Measurements from ENCODE around the gene KRTAP9-4. TPM values are rescaled to one million over a fixed set of nuclear protein-coding genes. Genes with fewer than 3 reads are reported as not detected.

KRTAP9-4 gene
- total RNA-seq, 1 experiment from 2014 or later: not detected

DNA sequence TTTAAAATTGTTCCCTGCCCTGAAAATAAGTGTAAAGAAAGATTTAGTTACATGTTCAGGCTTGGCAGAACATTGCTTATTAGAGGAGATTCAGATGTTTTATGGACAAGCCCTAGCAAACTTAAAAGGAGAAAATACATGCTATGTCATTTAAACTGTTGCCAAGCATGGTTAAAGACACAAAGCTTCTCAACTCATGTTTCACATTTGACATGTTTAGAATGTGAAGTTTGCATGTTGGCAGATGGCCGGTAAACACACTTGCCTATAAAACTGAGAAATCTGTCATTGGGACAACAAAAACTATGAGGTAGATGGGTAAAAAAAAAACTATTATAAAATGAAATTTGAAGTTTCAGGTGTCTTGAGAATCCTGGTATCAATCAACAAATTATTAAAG, 47.4 kb downstream of the KRTAP9-4 start:
- Histone ChIP-seq H3K4me3 (replicated peaks in 1 of 2; ENCODE audit: low read depth in 1 of 2, low read length in 2 of 2) (no peak overlapping the region), H2AFZ (ENCODE audit: low read depth, low read length, poor library complexity, severe bottlenecking) (no peak overlapping the region), H4K20me1 (ENCODE audit: insufficient read depth) (no peaks in the 10 kb centered on the region), H3K36me3 (ENCODE audit: control insufficient read depth in 1 of 2, insufficient read depth in 2 of 2, low read length in 2 of 2) (no peaks in the 10 kb centered on the region), H3K9ac (ENCODE audit: low read length) (no peak overlapping the region), H3K27me3 (ENCODE audit: insufficient read depth, low read length) (no peaks in the 10 kb centered on the region), H3K9me3 (ENCODE audit: control insufficient read depth in 1 of 2, insufficient read depth in 1 of 2, low read depth in 1 of 2, low read length in 2 of 2) (peaks cover 0 to 14% of the 10 kb centered on the region in 2 experiments; a peak in 1 of 4 replicates), H3K27ac (ENCODE audit: low read depth, low read length) (no peak overlapping the region), H3K9me2 (ENCODE audit: insufficient read depth) (no peaks in the 10 kb centered on the region), H3K4me2 (ENCODE audit: low read length) (no peak overlapping the region), H3K4me1 (ENCODE audit: control insufficient read depth in 1 of 2, insufficient read depth in 2 of 2, low read length in 2 of 2) (no peaks in the 10 kb centered on the region), H3K79me2 (ENCODE audit: insufficient read depth, low read length) (no peaks in the 10 kb centered on the region)
- CTCF ChIA-PET: no interaction called here
- BruUV-seq (replicated peaks): no TSS peak
- DNase-seq (ENCODE audit: low read depth, low spot score): no peak
- no peak for ATAC-seq
- TF ChIP-seq ZFX (IDR thresholded peaks at IDR 0.05) (no peak), SRF (IDR thresholded peaks at IDR 0.05; ENCODE audit: low read depth) (no peak), JUND (IDR thresholded peaks at IDR 0.05) (no peak), SP1 (IDR thresholded peaks at IDR 0.05; ENCODE audit: low read depth) (no peak), ZNF274 (IDR thresholded peaks at IDR 0.05; ENCODE audit: low read depth, low read length) (no peak), CBX3 (IDR thresholded peaks at IDR 0.05; ENCODE audit: low read depth) (no peak), EZH2phosphoT487 (IDR thresholded peaks at IDR 0.05; ENCODE audit: borderline replicate concordance) (no peak), SIN3A (IDR thresholded peaks at IDR 0.05; ENCODE audit: low read depth) (no peak), POLR2AphosphoS5 (IDR thresholded peaks at IDR 0.05; ENCODE audit: low read depth, low read length) (no peak), POLR2A (IDR thresholded peaks at IDR 0.05; ENCODE audit: borderline replicate concordance, extremely low read depth, insufficient read depth, insufficient read length) (no peak), ELF1 (IDR thresholded peaks at IDR 0.05; ENCODE audit: borderline replicate concordance, low read depth) (no peak), REST (IDR thresholded peaks at IDR 0.05; ENCODE audit: low read depth) (no peak), FOSL1 (IDR thresholded peaks at IDR 0.05; ENCODE audit: low read depth) (no peak)
- TF ChIP-seq, protein P1, sequence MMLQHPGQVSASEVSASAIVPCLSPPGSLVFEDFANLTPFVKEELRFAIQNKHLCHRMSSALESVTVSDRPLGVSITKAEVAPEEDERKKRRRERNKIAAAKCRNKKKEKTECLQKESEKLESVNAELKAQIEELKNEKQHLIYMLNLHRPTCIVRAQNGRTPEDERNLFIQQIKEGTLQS (IDR thresholded peaks at IDR 0.05): no peak
- POLR2A ChIA-PET: no interaction called here
- RAD21 ChIA-PET (ENCODE audit: low non-redundant PET in 1 of 2, low total read pairs in 2 of 2, uncharacterized antibody in 2 of 2, unreplicated experiment in 2 of 2): no interaction called here
- intact Hi-C loops (cut with micrococcal nuclease): no loop called here

Data from HCT116 (cell line).